ENCODE data around the gene TRUB1.

The TRUB1 gene

GRCh38 chr10:114982989-114983388, 45.0 kb downstream of the TRUB1 start:
- no peak for DNase-seq (ENCODE audit: low read depth)

- no peak for DNase-seq (ENCODE audit: low read depth)
Observed at GRCh38 chr10:114987995-114988394, 50.0 kb downstream of the TRUB1 start.

GRCh38 chr10:114990586-114990985, 52.6 kb downstream of the TRUB1 start:
- no peak for DNase-seq (ENCODE audit: low read depth)

DNA sequence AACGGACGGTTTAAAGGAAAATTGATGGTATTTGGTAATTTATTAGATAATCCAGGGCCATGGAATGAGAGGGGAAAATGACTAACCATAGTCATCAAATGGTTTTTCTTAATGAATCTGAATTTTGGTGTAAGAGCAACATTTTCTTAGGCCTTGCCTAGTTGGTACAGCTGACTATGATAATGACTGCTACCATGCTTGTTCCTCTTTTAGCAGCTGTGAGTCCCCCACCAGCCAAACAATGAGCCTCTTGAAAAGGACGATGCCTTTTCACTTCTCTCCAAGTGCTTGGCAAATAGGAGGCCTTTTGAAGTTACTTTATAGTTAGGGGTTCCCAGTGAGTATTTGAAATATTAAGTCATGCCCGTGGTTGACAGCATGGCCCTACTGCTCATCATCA, 53.0 kb downstream of the TRUB1 start:
- DNase-seq (ENCODE audit: low read depth): no peak

GRCh38 chr10:114992189-114992775, 54.3 kb downstream of the TRUB1 start:
- DNase-seq (ENCODE audit: low read depth): no peak

GRCh38 chr10:114995468-114996247, 57.7 kb downstream of the TRUB1 start:
- DNase-seq (ENCODE audit: low read depth): no peak

DNA sequence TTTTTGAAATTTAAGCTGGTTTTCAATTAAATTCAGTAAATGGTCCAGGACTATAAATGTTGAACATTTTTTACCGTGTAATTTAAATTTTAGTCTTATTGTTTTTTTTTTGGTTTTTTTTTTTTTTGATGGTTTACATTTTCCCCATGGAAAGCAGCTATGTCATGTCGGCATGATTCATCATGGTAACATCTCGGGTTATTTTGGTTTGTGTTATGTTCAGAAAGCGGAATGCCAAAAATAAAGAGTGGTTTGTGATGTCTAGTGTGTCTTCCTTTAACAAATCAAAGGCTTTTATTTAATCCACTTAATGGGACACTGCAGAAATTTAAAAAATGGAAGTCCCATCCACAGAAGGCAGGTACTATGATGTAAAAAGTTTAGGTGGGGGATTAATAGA, 58.5 kb downstream of the TRUB1 start:
- DNase-seq (ENCODE audit: low read depth): no peak

GRCh38 chr10:114998993-114999392, 61.0 kb downstream of the TRUB1 start:
- no peak for DNase-seq (ENCODE audit: low read depth)

GRCh38 chr10:115001506-115002381, 63.7 kb downstream of the TRUB1 start:
- no peak for DNase-seq (ENCODE audit: low read depth)

DNA sequence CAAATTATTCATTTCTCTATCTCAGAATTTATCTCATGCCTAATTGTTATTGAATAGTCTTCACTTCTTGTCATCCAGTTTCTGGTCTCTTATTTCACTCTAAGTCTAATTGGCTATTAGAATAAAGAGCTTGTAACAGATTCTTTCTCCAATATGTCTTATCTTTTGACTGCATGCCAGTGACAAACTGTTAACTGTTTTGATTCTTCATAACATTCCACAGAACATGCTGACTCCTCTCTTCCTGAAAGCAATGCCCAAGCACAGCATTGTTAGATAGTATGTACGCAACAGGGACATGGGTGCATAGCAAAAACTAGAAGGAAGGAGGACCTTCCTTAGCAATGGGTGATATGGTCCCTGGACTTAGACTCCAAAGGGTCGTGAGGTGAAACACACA, 65.4 kb downstream of the TRUB1 start:
- no peak for DNase-seq (ENCODE audit: low read depth)

DNA sequence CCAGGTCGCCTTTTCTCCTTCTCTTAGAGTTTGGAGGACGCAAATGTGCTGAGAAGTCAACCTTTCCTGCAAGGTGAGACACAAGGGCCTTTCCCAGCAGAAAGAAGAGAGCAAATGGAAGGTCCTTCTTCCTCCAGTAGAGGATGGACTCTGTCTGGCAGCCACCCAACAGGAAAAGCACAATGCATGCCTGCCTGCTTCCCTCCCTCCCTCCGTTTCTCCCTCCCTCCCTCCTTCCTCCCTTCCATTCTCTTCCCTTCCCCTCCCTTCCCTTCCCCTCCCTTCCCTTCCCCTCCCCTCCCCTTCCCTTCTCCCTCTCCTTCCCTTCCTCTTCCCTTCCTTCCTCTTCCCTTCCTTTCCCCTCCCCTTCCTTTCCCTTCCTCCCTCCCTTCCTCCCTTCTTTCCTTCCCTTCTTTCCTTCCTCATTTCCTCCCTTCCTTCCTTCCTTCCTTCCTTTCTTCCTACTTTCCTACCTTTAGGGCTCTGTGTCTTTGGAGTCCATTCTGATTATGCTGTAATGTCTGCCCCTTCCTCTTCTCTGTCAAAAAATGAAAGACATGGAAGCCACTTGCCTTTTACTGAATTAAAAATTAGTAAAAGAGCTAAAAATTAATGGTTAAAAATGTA, 66.4 kb downstream of the TRUB1 start:
- no peak for DNase-seq (ENCODE audit: low read depth)

DNA sequence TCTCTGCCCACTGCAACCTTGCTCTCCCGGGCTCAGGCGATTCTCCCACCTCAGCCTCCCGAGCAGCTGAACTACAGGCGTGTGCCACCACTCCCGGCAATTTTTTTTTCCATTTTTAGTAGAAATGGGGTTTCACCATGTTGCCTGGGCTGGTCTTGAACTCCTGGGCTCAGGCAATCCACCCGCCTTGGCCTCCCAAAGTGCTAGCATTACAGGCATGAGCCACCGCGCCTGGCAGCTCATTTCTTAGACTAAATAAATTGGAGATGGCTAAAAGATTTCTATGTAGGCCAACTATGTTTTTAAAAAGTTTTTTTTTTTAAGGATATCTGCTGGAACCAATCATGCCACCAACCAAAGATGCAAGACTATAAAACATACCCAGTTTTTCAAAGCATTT, 67.8 kb downstream of the TRUB1 start:
- DNase-seq (ENCODE audit: low read depth): no peak

DNA sequence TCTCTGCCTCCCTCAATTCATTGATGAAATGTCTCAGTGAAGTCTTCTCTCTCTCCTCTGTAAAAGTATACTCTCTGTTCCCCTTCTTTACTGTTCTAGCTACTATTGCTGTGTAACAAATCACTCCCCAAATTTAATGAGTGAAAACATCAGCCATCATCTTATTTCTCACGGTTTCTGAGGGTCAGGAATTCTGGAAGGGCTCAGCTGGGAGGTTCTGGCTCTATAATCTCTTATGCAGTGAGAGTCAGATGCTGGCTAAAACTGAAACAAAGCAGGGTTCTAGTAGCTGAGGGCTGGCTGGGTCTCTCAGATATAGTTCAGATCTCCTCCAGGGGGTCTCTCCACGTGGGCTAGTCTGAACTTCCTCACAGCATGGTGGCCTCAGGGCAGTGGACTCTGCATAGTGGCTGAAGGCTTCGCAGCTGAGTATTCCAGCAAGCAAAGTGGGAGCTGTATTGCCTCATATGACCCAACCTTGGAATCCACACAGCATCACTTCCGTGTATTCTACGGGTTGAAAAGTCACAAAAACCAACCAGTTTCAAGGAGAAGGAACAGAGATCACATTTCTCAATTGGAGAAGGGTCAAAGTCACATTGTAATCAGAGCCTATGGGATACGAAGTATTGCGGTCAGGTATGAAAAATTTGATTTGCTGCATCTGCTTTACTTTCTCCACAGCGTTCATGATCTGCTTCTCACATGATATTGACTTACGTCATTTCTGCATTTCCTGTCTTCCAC, 80.4 kb downstream of the TRUB1 start:
- DNase-seq (ENCODE audit: low read depth): no peak

DNA sequence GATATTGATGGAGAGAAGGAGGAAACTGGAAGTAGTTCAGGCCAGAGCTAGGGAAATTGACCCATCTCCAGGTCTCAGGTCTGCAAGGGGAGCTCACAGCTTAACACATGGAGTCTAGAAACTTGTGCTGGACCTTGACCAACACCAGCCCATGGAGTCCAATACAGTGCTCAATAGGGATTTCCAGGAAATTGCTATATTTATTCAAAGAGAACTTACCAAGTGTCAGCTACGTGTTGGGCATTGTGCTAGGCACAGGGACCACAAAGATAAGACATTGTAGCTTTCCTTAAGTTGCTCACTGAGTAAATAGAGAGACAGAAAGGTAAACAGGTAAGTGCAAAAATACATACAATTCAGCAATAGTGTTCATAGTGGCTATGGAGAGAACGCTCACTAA, 82.5 kb downstream of the TRUB1 start:
- DNase-seq (ENCODE audit: low read depth): no peak

DNA sequence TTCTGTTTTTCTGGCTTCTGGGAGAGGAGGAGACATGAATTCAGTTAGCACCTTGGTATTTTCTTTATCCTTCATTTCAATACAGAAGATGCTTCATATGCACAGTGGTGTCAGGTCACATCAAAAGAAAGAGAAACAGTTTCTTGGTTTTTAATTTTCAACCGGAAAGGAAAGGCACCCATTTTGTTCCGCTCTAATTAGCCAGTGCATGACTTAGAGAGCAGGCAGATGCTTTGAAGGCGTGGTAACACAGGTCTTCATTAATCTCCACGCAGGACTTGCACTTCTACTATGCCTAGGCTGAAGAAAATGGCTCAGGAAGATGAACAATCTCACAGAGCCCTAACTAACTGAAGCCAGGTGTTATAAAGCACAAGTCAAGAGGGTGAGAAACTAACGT, 84.7 kb downstream of the TRUB1 start:
- DNase-seq (ENCODE audit: low read depth): no peak

DNA sequence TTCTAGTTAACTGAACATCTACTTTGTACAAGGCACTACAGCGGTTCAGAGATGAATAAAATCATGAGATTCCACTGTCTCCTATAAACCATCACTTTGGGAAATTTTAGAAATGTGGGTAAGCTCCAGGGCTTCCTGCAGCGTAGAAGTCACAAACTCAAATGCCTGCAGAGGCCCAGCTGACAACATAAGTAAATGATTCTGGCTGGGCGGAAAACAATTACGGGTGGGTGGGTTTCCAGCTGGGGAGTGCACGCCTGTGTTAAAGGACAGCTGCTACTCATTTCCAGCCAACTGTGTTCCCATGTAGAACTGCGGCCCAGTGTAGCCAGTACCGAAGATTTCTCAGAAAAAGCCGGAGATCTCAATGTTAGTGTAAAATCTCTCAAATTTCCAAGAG, 85.7 kb downstream of the TRUB1 start:
- DNase-seq (ENCODE audit: low read depth): no peak

DNA sequence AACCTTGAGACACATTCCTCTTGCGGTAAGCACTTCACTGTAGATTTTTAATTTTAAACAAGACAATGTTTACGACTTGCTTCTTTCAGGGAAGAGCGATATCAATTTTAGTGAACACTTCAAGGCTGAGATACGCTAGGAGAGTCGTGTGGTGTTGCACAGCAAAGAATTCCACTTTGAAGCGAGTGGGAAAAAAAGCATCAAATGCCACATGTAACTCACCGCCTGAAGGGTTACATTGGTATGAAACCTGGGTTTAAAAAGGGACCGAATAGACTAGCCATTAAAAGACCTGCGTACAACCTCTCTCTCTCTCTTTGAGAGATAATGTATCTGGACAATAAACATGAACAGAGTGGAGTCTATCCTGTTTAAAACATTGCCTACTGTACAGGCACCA, 86.4 kb downstream of the TRUB1 start:
- no peak for DNase-seq (ENCODE audit: low read depth)

GRCh38 chr10:115026056-115026745, 88.2 kb downstream of the TRUB1 start:
- DNase-seq (ENCODE audit: low read depth): no peak

DNA sequence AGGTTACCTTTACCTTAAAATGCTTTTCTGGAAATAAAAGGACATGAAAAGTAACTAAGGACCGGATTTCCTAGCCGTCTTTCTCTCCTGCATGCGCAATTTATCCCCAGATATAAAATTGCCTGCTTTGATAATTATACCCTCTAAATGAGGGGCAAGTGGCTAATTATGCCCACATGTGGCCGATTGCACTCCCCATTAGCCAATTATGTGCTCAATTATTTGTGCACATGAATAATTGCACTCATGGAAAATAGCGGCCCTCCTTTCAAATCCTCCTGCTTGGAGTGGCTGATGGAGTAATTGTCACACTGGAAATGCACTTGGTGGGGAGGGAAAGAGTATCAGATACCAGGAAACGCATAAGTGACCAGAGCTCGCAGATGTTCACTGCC, 88.7 kb downstream of the TRUB1 start:
- DNase-seq (ENCODE audit: low read depth): no peak

All from stimulated activated CD8-positive, alpha-beta memory T cell treated with anti-CD3 and anti-CD28 coated beads, Interleukin-7, amount 100 ng/mL, for 24 hours (primary cell).